CD4-positive, alpha-beta T cell treated with Interleukin-2 at 100 ng/mL for 4 hours (primary cell): Measurements from ENCODE around the gene RNF125.
A peak's percentile ranks its signal among the peaks of the same experiment; 100 is the strongest.
"Not testable (repeated sequence)": the region's sequence is repeated elsewhere in the genome, so short reads cannot be mapped to it uniquely, and the experiment has no call there.

Experiments
- DNase-seq: peaks from one replicate; pipeline ENCODE4 v3.0.0-alpha.2; 2020; ENCODE audit warnings: low spot score

RNF125 gene

GRCh38 chr18:32018331-32019250 lies at the start of gene RNF125:
TSS of gene RNF125 (plus strand) at chr18:32018825. CDS start at chr18:32018864, 39 bp downstream.
- DNase-seq = peak; percentile 91

- DNase-seq = no peak
Measured at GRCh38 chr18:31970617-31971016, 48.0 kb upstream of the RNF125 start.

GRCh38 chr18:31973929-31974546 lies 44.6 kb upstream of the RNF125 start:
- no peak for DNase-seq

- no peak for DNase-seq
Measured at GRCh38 chr18:31976242-31976641, 42.4 kb upstream of the RNF125 start.

- peak; percentile 55 for DNase-seq
Measured at GRCh38 chr18:31977270-31977872, 41.3 kb upstream of the RNF125 start.

GRCh38 chr18:31978616-31979015 lies 40.0 kb upstream of the RNF125 start:
- no peak for DNase-seq

GRCh38 chr18:31979714-31980113 lies 38.9 kb upstream of the RNF125 start:
- DNase-seq = no peak

- DNase-seq = no peak
Measured at GRCh38 chr18:31980863-31981262, 37.8 kb upstream of the RNF125 start.

GRCh38 chr18:31983020-31983419 lies 35.6 kb upstream of the RNF125 start:
- DNase-seq = no peak

GRCh38 chr18:31983976-31984375 lies 34.6 kb upstream of the RNF125 start:
- peak; percentile 20 for DNase-seq

GRCh38 chr18:31990823-31991222 lies 27.8 kb upstream of the RNF125 start:
- DNase-seq = no peak

GRCh38 chr18:31996007-31996406 lies 22.6 kb upstream of the RNF125 start:
- DNase-seq = no peak

GRCh38 chr18:31998880-31999412 lies 19.7 kb upstream of the RNF125 start:
- no peak for DNase-seq

- DNase-seq = not testable (repeated sequence)
Measured at GRCh38 chr18:32001141-32001540, 17.5 kb upstream of the RNF125 start.

GRCh38 chr18:32003822-32004221 lies 14.8 kb upstream of the RNF125 start:
- DNase-seq = not testable (repeated sequence)

GRCh38 chr18:32010124-32010721 lies 8.4 kb upstream of the RNF125 start:
- peak; percentile 26 for DNase-seq

- no peak for DNase-seq
Measured at GRCh38 chr18:32011193-32011592, 7.4 kb upstream of the RNF125 start.

GRCh38 chr18:32019251-32019948 lies 775 bp downstream of the RNF125 start:
- peak; percentile 76 for DNase-seq

- peak; percentile 62 for DNase-seq
Measured at GRCh38 chr18:32019949-32020625, 1.5 kb downstream of the RNF125 start.

- DNase-seq = no peak
Measured at GRCh38 chr18:32021756-32022564, 3.3 kb downstream of the RNF125 start.
